Activated gamma-delta T cell (primary cell): ENCODE data around the gene ARSB.
A peak's percentile ranks its signal among the peaks of the same experiment; 100 is the strongest.
"Not testable (repeated sequence)": the region's sequence is repeated elsewhere in the genome, so short reads cannot be mapped to it uniquely, and the experiment has no call there.

Source experiments
- DNase-seq: peaks from one replicate; lab custom pipeline; 2025; lab: John Stamatoyannopoulos, UW

Gene ARSB

GRCh38 chr5:78995521-78996007, 10.5 kb upstream of the ARSB start:
- DNase-seq = no peak

- DNase-seq = no peak
These were observed 8.1 kb upstream of the ARSB start for GRCh38 chr5:78993165-78993564.

DNA sequence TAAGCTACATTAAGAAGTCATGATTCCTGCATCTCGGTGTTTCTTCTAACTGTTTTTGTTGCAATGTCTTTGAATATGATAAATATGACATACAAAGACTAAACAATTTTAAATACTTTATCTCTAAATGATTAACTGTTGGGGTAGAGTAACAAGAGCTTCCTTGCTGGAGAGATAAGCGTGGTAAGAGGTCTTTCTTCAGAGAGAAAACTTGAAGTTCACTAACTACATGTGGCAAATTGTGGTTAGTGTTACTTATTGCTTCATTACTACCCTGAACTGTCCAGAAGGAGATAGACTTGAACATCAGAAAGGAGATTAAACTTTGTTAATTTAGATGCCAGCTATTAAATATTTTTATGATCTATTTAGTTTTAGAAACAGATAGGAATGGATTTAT, 7.0 kb upstream of the ARSB start:
- DNase-seq = no peak

GRCh38 chr5:78989080-78989479, 4.0 kb upstream of the ARSB start:
- no peak for DNase-seq

- no peak for DNase-seq
These were observed 664 bp upstream of the ARSB start for GRCh38 chr5:78985725-78986223.

GRCh38 chr5:78984439-78985115, 533 bp downstream of the ARSB start:
- peak; percentile 70 for DNase-seq

DNA sequence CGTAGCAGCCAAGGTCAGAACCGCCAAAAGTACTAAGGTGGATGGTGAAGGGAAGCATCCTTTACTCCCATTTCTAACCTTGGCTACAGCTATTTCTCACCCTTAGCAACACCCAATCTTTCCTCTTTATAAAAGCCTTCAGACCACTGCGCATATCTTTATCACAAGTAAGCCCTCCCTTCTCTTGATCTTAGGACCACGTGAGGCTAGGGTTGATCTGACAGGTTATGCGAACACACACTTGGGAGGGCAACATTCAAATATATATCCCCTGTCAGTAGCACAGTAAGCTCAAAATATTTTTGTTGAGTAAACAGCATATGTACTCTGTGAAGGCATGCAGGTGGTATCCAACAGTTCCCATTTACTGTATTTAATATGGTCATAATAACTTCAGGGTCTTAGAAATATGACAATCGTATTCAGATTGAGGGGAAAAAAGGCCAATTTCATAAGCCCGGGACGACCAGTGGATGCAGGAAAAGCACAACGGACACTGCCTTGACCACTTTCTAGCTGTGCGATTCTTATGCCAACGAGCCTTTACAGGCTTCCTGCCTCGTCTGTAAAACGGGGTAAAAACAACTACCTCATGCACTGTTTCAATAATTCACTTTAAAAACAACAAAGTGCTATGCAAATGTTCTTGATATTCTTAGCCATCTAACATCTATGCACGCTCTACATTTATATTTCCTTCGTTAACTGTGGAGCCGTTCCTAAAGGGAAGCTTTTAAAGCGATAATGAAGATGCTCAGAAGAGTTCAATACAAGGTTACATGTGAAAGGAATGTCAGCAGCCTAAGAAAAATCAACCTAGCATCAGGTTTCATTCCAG, 1.3 kb downstream of the ARSB start:
- no peak for DNase-seq

GRCh38 chr5:78983194-78983593, 1.9 kb downstream of the ARSB start:
- not testable (repeated sequence) for DNase-seq

GRCh38 chr5:78979909-78980308, 5.2 kb downstream of the ARSB start:
- no peak for DNase-seq

DNA sequence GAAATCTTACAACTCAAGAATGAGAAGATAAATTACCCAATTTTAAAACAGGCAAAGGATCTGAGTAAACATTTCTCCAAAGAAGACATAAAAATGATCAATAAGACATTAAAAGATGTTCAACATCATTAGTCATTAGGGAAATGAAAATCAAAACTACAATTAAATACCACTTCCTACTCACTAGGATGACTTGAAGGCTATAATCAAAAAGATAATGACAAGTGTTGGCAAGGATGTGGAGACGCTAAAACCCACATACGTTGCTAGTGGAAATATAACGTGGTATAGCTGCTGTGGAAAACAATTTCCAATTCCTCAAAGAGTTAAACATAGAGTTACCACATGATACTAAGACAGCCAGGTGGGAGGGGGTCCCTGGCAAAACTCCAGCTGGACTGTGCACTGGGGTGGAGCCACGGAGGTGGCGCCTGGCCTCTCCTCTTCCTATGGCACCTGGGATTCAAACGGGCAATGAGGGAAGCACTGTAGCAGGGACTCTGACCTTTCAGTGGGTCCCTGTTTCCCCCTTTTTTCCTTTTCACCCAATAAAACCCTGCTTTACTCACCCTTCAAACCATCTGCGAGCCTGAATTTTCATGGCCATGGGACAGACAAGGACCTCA, 5.9 kb downstream of the ARSB start:
- DNase-seq = no peak

DNA sequence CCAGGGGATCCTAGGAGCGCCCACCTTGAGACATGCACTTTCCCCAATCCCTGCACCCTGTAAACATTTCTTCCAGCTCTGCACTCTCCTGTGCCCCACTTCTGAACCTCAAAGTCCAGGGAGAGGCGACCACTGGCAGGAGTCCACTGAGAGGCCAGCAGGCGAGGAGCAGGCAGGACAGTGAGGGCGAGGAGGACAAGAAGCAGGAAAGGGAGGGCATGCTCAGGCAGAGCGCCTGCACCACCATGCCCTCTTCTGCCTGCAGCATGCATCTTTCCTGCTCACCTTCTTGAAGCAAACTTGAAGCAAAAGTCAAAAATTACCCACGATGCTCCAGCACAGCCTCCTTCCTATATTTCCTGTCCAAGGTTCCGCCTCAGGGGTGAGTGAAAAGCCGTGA, 10.1 kb downstream of the ARSB start:
- no peak for DNase-seq

DNA sequence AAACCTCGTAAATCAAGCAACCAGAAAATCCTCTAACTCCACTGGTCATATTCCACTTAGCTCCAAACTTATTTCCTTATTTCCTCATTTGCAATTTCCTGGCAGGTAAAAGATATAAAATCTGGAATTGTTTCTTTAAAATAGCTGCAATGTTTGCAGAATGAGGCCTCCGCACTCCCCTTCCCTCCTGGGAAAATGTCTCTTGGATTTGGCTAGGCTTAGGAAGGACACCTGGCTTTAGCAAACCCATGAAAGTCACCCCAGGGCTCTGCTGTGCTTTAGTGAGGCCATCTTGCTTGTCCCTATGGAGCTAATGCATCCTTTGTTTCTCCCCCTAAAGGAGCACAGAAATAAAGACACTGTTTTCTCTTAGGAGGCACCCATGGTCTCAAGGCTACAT, 10.5 kb downstream of the ARSB start:
- DNase-seq = no peak

DNA sequence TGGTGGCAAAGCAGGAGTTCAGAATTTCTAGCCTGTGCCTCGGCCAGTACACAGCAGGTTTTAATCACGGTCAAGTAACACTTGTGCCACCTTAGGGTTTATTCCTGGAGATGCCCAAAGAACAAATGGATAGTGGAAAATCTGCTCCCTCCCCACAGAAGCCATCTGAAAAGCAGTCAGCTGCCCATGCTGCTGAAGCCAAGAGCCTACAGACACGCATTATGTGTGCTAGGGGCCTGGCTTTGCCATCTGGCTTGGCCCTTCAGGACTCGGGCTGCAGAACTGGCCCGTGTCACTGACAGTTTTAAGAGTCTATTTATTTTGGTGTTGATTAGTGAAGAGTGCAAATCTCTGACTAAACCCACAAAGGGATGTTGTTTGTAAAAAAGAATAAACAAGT, 11.1 kb downstream of the ARSB start:
- no peak for DNase-seq

- DNase-seq = no peak
These were observed 12.3 kb downstream of the ARSB start for GRCh38 chr5:78972654-78973428.

GRCh38 chr5:78971998-78972397, 13.1 kb downstream of the ARSB start:
- no peak for DNase-seq

- DNase-seq = no peak
These were observed 16.3 kb downstream of the ARSB start for GRCh38 chr5:78968781-78969180.

DNA sequence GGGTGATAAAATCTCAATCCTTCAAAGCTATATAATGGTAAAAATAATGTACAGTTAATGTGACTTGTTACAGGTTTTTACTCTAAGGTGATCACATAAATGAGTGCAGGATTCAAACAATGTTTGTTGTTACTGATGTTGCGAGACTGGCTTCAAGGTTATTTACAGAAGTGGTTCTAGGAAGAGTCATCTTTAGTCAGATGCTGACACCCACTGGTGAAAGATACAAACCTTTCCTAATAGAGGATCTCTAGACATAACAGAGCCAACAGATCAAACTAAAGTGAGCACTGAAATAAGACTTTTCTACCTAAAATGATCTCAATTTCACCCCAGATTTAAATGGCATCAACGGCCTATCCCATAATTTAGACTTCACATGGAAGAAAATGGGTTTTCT, 20.2 kb downstream of the ARSB start:
- DNase-seq = no peak

GRCh38 chr5:78961743-78962142, 23.4 kb downstream of the ARSB start:
- DNase-seq = no peak

DNA sequence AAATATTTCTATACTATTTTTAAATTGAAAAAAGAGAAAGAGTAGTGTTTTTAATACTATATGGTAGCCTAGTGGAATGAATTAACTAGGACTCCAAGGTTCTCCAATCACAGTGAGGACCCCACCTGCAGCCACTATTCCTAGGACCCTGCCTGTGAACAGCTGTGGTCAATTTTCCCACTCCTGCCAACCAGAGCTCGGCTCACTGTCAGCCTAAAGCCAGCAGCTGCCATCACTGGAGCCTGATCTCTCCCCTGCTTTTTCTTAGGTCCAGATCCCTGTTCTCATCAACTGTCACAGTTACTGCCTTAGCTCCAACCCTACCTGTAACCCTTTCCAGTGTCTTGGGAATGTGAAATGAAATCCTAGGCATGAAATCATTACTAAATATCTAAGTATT, 25.3 kb downstream of the ARSB start:
- DNase-seq = no peak

GRCh38 chr5:78958672-78959445, 26.3 kb downstream of the ARSB start:
- DNase-seq = no peak

DNA sequence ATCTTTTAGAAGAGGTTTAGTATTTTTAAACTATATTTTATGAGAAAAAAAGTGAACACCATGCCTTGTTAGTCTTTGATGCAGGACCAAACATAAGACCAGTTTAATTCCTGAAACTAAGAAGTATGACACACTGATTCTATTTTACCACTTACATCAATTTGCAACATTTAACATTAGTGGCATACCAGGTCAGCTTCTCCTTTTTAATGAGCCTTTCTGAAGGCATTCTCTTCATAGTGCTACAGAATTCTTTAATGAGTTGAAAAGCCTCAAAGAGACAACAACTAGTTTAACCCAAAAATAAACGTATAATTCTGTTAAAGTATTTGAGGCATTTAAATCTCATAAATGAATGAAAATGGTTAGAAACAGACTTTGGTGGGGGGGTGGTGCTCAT, 28.2 kb downstream of the ARSB start:
- no peak for DNase-seq
